Chondrocyte (in vitro differentiated cells): ENCODE measurements around the gene SNCAIP. TPM values are rescaled to one million over a fixed set of nuclear protein-coding genes. Genes with fewer than 3 reads are reported as not detected.

ENCODE experiments used
- DNase-seq: peaks from one replicate; pipeline ENCODE4 v3.0.0; 2021; ENCODE audit warnings: mixed read lengths, low spot score
- H3K27ac Mint-ChIP-seq: one replicate; pipeline ENCODE4 v1.8.0; 2021; ENCODE audit warnings: mild to moderate bottlenecking, moderate library complexity, mixed read lengths; ENCODE audit not compliant: unreplicated experiment
- H3K27me3 Mint-ChIP-seq: 2 replicates; pipeline ENCODE4 v1.8.0; 2021; ENCODE audit warnings: low read depth, mixed read lengths
- H3K36me3 Mint-ChIP-seq: 2 replicates; pipeline ENCODE4 v1.8.0; 2021; ENCODE audit warnings: low read depth, mixed read lengths
- H3K4me1 Mint-ChIP-seq: 2 replicates; pipeline ENCODE4 v1.8.0; 2021; ENCODE audit warnings: low read depth, mild to moderate bottlenecking, mixed read lengths
- H3K4me3 Mint-ChIP-seq: one replicate; pipeline ENCODE4 v1.8.0; 2021; ENCODE audit warnings: mild to moderate bottlenecking, moderate library complexity, mixed read lengths; ENCODE audit not compliant: unreplicated experiment
- H3K9me3 Mint-ChIP-seq: 2 replicates; pipeline ENCODE4 v1.8.0; 2021; ENCODE audit warnings: low read depth, mixed read lengths
- total RNA-seq: library from RNA; stranded (reverse); gene quantifications from 3 replicates; pipeline ENCODE4 v1.2.1, GENCODE V29; 2021
- TF ChIP-seq, protein P1 (sequence below): fragments of 200-600 bp; sonication (generic); IDR thresholded peaks from 2 replicates; pipeline ENCODE4 v1.5.0; 2021; ENCODE audit warnings: antibody characterized with exemption, mild to moderate bottlenecking, moderate library complexity

SNCAIP gene
- total RNA-seq, 1 donor from 2014 or later: 1.2 TPM

DNA sequence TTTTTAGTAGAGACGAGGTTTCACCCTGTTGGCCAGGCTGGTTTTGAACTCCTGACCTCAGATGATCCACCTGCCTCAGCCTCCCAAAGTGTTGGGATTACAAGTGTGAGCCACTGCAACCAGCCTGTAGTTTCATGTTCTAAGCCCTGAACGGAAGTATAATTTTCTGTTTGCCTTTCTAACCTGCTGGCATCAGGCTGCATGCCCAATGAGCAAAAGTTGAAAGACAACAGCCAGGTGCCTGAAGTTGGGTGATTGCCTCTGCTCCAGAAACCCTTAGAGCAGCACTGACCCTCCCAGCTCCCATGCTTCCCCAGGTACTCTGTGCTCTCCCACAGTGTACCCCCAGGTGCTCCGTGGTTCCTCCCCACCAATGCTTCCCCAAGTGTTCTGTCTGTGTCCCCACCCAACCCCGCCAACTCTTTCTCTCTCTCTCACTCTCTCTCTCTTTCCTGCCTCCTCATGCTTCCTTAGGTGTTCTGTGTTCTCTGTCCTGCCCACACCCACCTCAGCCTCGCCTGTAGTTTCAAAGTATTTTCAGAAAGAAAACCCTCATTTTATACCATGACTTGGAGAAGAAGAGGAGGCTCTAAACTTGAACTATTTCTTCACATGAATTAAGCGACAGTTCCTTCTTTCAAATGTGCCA lies 145.3 kb downstream of the SNCAIP start:
- Mint-ChIP-seq H3K4me3 (no peak overlapping the region), H3K9me3 (no peaks in the 10 kb centered on the region), H3K27ac (no peak overlapping the region), H3K36me3 (peaks cover 2% of the 10 kb centered on the region), H3K4me1 (peaks cover 6% of the 10 kb centered on the region), H3K27me3 (peaks cover 6% of the 10 kb centered on the region)
- DNase-seq: no peak
- TF ChIP-seq, protein P1, sequence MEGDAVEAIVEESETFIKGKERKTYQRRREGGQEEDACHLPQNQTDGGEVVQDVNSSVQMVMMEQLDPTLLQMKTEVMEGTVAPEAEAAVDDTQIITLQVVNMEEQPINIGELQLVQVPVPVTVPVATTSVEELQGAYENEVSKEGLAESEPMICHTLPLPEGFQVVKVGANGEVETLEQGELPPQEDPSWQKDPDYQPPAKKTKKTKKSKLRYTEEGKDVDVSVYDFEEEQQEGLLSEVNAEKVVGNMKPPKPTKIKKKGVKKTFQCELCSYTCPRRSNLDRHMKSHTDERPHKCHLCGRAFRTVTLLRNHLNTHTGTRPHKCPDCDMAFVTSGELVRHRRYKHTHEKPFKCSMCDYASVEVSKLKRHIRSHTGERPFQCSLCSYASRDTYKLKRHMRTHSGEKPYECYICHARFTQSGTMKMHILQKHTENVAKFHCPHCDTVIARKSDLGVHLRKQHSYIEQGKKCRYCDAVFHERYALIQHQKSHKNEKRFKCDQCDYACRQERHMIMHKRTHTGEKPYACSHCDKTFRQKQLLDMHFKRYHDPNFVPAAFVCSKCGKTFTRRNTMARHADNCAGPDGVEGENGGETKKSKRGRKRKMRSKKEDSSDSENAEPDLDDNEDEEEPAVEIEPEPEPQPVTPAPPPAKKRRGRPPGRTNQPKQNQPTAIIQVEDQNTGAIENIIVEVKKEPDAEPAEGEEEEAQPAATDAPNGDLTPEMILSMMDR: no peak

DNA sequence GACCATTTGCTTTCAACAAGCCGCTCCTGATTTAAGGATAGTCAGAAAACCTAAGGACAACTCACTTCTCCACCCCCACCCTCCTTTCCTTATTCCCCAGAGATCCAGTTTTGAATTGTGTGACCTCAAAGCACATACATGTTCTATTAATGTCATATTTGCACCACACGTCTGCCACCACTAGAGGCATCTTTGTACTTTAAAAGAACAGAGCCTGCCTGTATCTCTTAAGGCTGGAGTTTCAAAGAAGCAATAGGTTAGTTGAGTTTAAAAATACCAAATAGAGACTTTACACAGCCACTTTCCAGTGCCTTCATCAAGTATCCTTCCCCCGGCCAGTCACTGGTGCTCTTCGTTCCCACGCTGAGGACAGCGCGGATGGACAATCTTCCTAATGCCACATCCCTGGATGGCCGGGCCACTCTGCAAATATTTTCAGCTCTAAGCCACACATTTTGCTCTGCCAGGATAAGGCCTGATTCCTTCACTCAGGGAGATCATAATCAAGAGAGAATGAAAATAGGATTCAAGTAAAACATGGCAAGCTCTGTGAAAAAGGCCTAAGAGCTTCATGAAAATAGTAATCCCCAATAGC lies 146.3 kb downstream of the SNCAIP start:
- H3K27ac Mint-ChIP-seq: no peak overlapping the region
- H3K36me3 Mint-ChIP-seq: peaks cover 2% of the 10 kb centered on the region
- peaks cover 6% of the 10 kb centered on the region for H3K4me1 Mint-ChIP-seq
- TF ChIP-seq, protein P1: peak; percentile 73
- H3K27me3 Mint-ChIP-seq: peaks cover 6% of the 10 kb centered on the region
- DNase-seq: no peak
- H3K4me3 Mint-ChIP-seq: no peak overlapping the region
- H3K9me3 Mint-ChIP-seq: no peaks in the 10 kb centered on the region

DNA sequence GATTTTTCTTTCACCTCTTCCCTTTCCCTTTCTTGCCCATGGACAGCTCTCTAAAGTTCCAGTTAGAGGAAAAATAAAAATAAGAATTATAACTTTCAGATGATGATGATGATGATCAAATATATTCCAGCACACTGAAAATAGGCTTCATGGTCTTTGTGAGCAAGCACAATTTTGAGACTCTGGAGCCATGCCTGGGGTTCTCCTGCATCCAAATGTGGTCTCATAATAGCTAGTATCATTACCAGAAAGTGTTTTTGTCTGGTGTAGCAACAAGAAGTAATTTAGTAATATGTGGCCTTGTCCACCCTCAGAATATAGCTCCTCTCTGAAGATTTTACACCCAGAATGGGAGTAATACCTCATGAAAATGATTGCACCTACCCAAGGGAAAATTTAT lies 150.4 kb downstream of the SNCAIP start:
- H3K4me1 Mint-ChIP-seq: no peaks in the 10 kb centered on the region
- H3K4me3 Mint-ChIP-seq: no peak overlapping the region
- no peak for DNase-seq
- peaks cover 2% of the 10 kb centered on the region for H3K36me3 Mint-ChIP-seq
- TF ChIP-seq, protein P1: no peak
- H3K9me3 Mint-ChIP-seq: no peaks in the 10 kb centered on the region
- no peak overlapping the region for H3K27ac Mint-ChIP-seq
- peaks cover 6% of the 10 kb centered on the region for H3K27me3 Mint-ChIP-seq

DNA sequence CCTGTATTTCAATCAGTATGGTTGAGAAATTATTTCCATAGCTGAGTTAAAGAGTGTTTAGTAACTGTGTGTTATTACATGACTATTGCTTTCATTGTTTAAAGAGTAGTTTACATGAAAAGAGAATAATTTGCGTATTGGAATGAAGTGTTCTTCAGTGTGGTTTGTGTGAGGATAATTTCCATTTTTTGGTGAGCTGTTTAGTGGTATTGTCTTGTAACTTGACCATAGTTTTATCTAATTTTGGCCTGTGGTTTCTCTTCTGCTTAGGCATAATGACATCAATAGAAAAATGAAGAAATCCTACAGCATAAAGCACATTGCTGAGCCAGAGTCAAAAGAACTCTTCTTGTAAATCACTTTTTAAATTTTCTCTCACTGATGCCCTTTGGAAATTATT lies 151.2 kb downstream of the SNCAIP start:
- Mint-ChIP-seq H3K4me3 (no peak overlapping the region), H3K27me3 (peaks cover 6% of the 10 kb centered on the region), H3K4me1 (no peaks in the 10 kb centered on the region), H3K9me3 (no peaks in the 10 kb centered on the region), H3K36me3 (peaks cover 2% of the 10 kb centered on the region), H3K27ac (no peak overlapping the region)
- TF ChIP-seq, protein P1: no peak
- no peak for DNase-seq

DNA sequence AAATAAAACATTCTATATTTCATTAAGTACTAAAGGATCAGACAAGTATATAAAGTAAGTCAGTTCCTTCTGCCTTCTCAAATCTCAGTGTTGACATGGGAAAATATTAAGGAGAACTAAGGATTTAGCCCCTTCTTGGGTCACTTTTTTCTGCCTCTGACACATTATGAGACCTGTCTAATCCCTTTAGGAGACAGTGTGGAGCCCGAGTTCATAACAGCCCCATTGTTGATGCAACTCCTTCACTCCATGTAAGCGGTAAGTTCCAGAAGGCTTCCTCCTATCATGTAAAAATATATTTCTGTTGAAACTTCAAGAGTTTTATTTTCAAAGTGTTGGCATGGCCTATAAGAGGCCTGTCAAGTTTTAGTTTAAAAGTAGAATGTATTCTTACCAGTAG lies 152.2 kb downstream of the SNCAIP start:
- H3K4me3 Mint-ChIP-seq: no peak overlapping the region
- peaks cover 2% of the 10 kb centered on the region for H3K36me3 Mint-ChIP-seq
- H3K9me3 Mint-ChIP-seq: no peaks in the 10 kb centered on the region
- no peaks in the 10 kb centered on the region for H3K4me1 Mint-ChIP-seq
- TF ChIP-seq, protein P1: no peak
- no peak for DNase-seq
- H3K27ac Mint-ChIP-seq: no peak overlapping the region
- peaks cover 6% of the 10 kb centered on the region for H3K27me3 Mint-ChIP-seq
